H9 (cell line): ENCODE measurements around the gene DDX11. TPM values are rescaled to one million over a fixed set of nuclear protein-coding genes. Genes with fewer than 3 reads are reported as not detected.
"Not testable (repeated sequence)": the region's sequence is repeated elsewhere in the genome, so short reads cannot be mapped to it uniquely, and the experiment has no call there.

ENCODE experiments used
- DNase-seq: peaks from one replicate; pipeline ENCODE4 v3.0.0-alpha.2; 2017
- H2AFZ ChIP-seq: one replicate; pipeline ENCODE4 v1.6.1; 2013; ENCODE audit warnings: mild to moderate bottlenecking, low read length, control low read depth, moderate library complexity
- H2AK5ac ChIP-seq: 2 replicates; pipeline ENCODE4 v1.6.1; 2013; ENCODE audit warnings: low read length, control low read depth, mixed read lengths; ENCODE audit not compliant: insufficient read length
- H2BK120ac ChIP-seq: one replicate; pipeline ENCODE4 v1.6.1; 2013; ENCODE audit warnings: low read depth, mild to moderate bottlenecking, low read length, control low read depth, inconsistent platforms; ENCODE audit not compliant: poor library complexity, severe bottlenecking
- H2BK12ac ChIP-seq: 2 replicates; pipeline ENCODE4 v1.6.1; 2013; ENCODE audit warnings: low read length, control low read depth, mixed read lengths, low read depth; ENCODE audit not compliant: insufficient read length
- H2BK15ac ChIP-seq: 2 replicates; pipeline ENCODE4 v1.6.1; 2013; ENCODE audit warnings: low read depth, low read length, control low read depth
- H2BK20ac ChIP-seq: one replicate; pipeline ENCODE4 v1.6.1; 2013; ENCODE audit warnings: low read depth, mild to moderate bottlenecking, low read length, control low read depth, inconsistent platforms; ENCODE audit not compliant: poor library complexity, severe bottlenecking
- H2BK5ac ChIP-seq: 2 replicates; pipeline ENCODE4 v1.6.1; 2013; ENCODE audit warnings: low read length, control low read depth, mixed read lengths; ENCODE audit not compliant: insufficient read length
- H3K14ac ChIP-seq: 2 replicates; pipeline ENCODE4 v1.6.1; 2013; ENCODE audit warnings: low read length, control low read depth; ENCODE audit not compliant: insufficient read depth
- H3K18ac ChIP-seq: 2 replicates; pipeline ENCODE4 v1.6.1; 2013; ENCODE audit warnings: low read depth, mild to moderate bottlenecking, mixed read lengths, low read length, control low read depth; ENCODE audit not compliant: insufficient read length
- H3K23ac ChIP-seq: 2 replicates; pipeline ENCODE4 v1.6.1; 2013; ENCODE audit warnings: low read length, control low read depth, mixed read lengths, low read depth; ENCODE audit not compliant: insufficient read length
- H3K23me2 ChIP-seq: 2 replicates; pipeline ENCODE4 v1.6.1; 2013; ENCODE audit warnings: low read depth, mild to moderate bottlenecking, mixed read lengths, low read length, control low read depth; ENCODE audit not compliant: insufficient read length, poor library complexity, severe bottlenecking
- H3K27ac ChIP-seq: 2 replicates; pipeline ENCODE4 v1.5.1; 2013; ENCODE audit warnings: low read length, control low read depth, mixed read lengths, low read depth; ENCODE audit not compliant: insufficient read length
- H3K27me3 ChIP-seq: 2 replicates; pipeline ENCODE4 v1.6.1; 2013; ENCODE audit warnings: low read length, control low read depth, inconsistent platforms; ENCODE audit not compliant: insufficient read depth
- H3K4ac ChIP-seq: 2 replicates; pipeline ENCODE4 v1.6.1; 2013; ENCODE audit warnings: low read depth, mild to moderate bottlenecking, control low read depth, inconsistent platforms, low read length, moderate library complexity
- H3K4me1 ChIP-seq: 2 replicates; pipeline ENCODE4 v1.6.1; 2013; ENCODE audit warnings: low read length, control low read depth, inconsistent platforms; ENCODE audit not compliant: insufficient read depth
- H3K4me2 ChIP-seq: 2 replicates; pipeline ENCODE4 v1.6.1; 2013; ENCODE audit warnings: low read length, control low read depth, mixed read lengths; ENCODE audit not compliant: insufficient read length, insufficient read depth
- H3K56ac ChIP-seq: 2 replicates; pipeline ENCODE4 v1.6.1; 2013; ENCODE audit warnings: low read depth, mild to moderate bottlenecking, mixed read lengths, low read length, control low read depth; ENCODE audit not compliant: insufficient read length
- H3K79me1 ChIP-seq: 2 replicates; pipeline ENCODE4 v1.6.1; 2013; ENCODE audit warnings: low read depth, mild to moderate bottlenecking, moderate library complexity, low read length, control low read depth, inconsistent platforms; ENCODE audit not compliant: insufficient read depth, poor library complexity, severe bottlenecking
- H3K79me2 ChIP-seq: 2 replicates; pipeline ENCODE4 v1.6.1; 2013; ENCODE audit warnings: low read length, control low read depth, inconsistent platforms; ENCODE audit not compliant: insufficient read depth
- H3K9ac ChIP-seq: 2 replicates; pipeline ENCODE4 v1.6.1; 2013; ENCODE audit warnings: low read length, control low read depth, mixed read lengths; ENCODE audit not compliant: insufficient read length; ENCODE audit errors: extremely low read depth
- H3K9me3 ChIP-seq: one replicate; pipeline ENCODE4 v1.6.1; 2013; ENCODE audit warnings: low read depth, low read length, inconsistent platforms; ENCODE audit not compliant: control insufficient read depth
- H3T11ph ChIP-seq: one replicate; pipeline ENCODE4 v1.6.1; 2013; ENCODE audit warnings: mild to moderate bottlenecking, low read length, control low read depth, inconsistent platforms
- H4K20me1 ChIP-seq: one replicate; pipeline ENCODE4 v1.6.1; 2013; ENCODE audit not compliant: control insufficient read depth, insufficient read length, insufficient read depth
- H4K5ac ChIP-seq: 2 replicates; pipeline ENCODE4 v1.6.1; 2013; ENCODE audit warnings: low read depth, mild to moderate bottlenecking, mixed read lengths, low read length, control low read depth; ENCODE audit not compliant: insufficient read length
- H4K8ac ChIP-seq: replicated peaks from 2 replicates; pipeline ENCODE4 v1.6.1; 2013; ENCODE audit warnings: low read length, control low read depth, mixed read lengths, low read depth; ENCODE audit not compliant: insufficient read length
- H4K91ac ChIP-seq: 2 replicates; pipeline ENCODE4 v1.6.1; 2013; ENCODE audit warnings: low read depth, mild to moderate bottlenecking, moderate library complexity, mixed read lengths, low read length, control low read depth; ENCODE audit not compliant: insufficient read length
- H3K27ac Mint-ChIP-seq, 3 experiments: 2 replicates in 2 of 3; 3 replicates in 1 of 3; pipeline ENCODE4 v1.8.0; 2020 to 2021; ENCODE audit warnings: mixed read lengths in 3 of 3, mild to moderate bottlenecking in 1 of 3, moderate library complexity in 1 of 3
- H3K27me3 Mint-ChIP-seq: 2 replicates; pipeline ENCODE4 v1.8.0; 2021; ENCODE audit warnings: low read depth, mild to moderate bottlenecking, moderate library complexity, mixed read lengths
- H3K36me3 Mint-ChIP-seq, 3 experiments: 2 replicates in 2 of 3; 3 replicates in 1 of 3; pipeline ENCODE4 v1.8.0; 2020 to 2021; ENCODE audit warnings: low read depth in 3 of 3, mixed read lengths in 3 of 3; ENCODE audit not compliant: insufficient read depth in 1 of 3
- H3K4me1 Mint-ChIP-seq, 2 experiments: 2 replicates each; pipeline ENCODE4 v1.8.0; 2020; ENCODE audit warnings: mixed read lengths in 2 of 2
- H3K4me3 Mint-ChIP-seq, 2 experiments: 2 replicates in 1 of 2; 3 replicates in 1 of 2; pipeline ENCODE4 v1.8.0; 2020 to 2021; ENCODE audit warnings: mild to moderate bottlenecking in 2 of 2, mixed read lengths in 2 of 2, moderate library complexity in 1 of 2
- H3K9me3 Mint-ChIP-seq, 2 experiments: 2 replicates in 1 of 2; 3 replicates in 1 of 2; pipeline ENCODE4 v1.8.0; 2020; ENCODE audit warnings: mild to moderate bottlenecking in 2 of 2, mixed read lengths in 2 of 2, moderate library complexity in 1 of 2
- WGBS: extraction: QIAGEN DNeasy Blood & Tissue Kit; methylation state at CpG from one replicate; pipeline ENCODE4 v1.1.7; 2013; ENCODE audit warnings: missing lambda C conversion rate, low lambda C conversion rate, mixed read lengths; ENCODE audit not compliant: insufficient read length; ENCODE audit errors: extremely low coverage; 5-methylcytosine and 5-hydroxymethylcytosine counted together
- total RNA-seq: library from RNA; stranded (reverse); gene quantifications from 2 replicates; pipeline ENCODE4 v1.2.1, GENCODE V29; 2021

DDX11 gene
- total RNA-seq, 1 experiment from 2014 or later = 183 TPM

- peaks cover 13 to 14% of the 10 kb centered on the region in 2 experiments for H3K4me1 Mint-ChIP-seq
- H3K9me3 Mint-ChIP-seq, H2AK5ac ChIP-seq, H3K4me1 ChIP-seq, H4K8ac ChIP-seq, H4K91ac ChIP-seq, H4K5ac ChIP-seq, H3K27me3 ChIP-seq, H2AFZ ChIP-seq, H4K20me1 ChIP-seq, H3T11ph ChIP-seq, H3K27me3 Mint-ChIP-seq, H3K18ac ChIP-seq, H3K27ac ChIP-seq, H3K23ac ChIP-seq, DNase-seq, H3K56ac ChIP-seq, H3K79me2 ChIP-seq, H3K4me2 ChIP-seq, H3K23me2 ChIP-seq, H2BK20ac ChIP-seq, H2BK5ac ChIP-seq, H3K36me3 Mint-ChIP-seq, H2BK12ac ChIP-seq, H3K14ac ChIP-seq, H2BK120ac ChIP-seq, H3K9ac ChIP-seq, H3K9me3 ChIP-seq, H3K4me3 Mint-ChIP-seq, H3K27ac Mint-ChIP-seq, H3K4ac ChIP-seq, H2BK15ac ChIP-seq, H3K79me1 ChIP-seq: not testable (repeated sequence)
- no CpG with 5 or more reads among the region's 7 CpGs for WGBS
Measured at GRCh38 chr12:31050548-31050947, 23.1 kb upstream of the DDX11 start.

- not testable (repeated sequence) for H2BK5ac ChIP-seq
Measured at GRCh38 chr12:31051692-31052091, 22.0 kb upstream of the DDX11 start.

More at GRCh38 chr12:31051692-31052091, 22.0 kb upstream of the DDX11 start:
- not testable (repeated sequence) for H3K27ac Mint-ChIP-seq, H3K4me1 ChIP-seq, H2BK15ac ChIP-seq, H4K20me1 ChIP-seq, H3K14ac ChIP-seq, H3K18ac ChIP-seq, H4K5ac ChIP-seq, H2BK120ac ChIP-seq, H2AK5ac ChIP-seq, H2BK12ac ChIP-seq, H3K4me2 ChIP-seq, H4K8ac ChIP-seq, H3K79me2 ChIP-seq, H2AFZ ChIP-seq, H3K27me3 ChIP-seq, H3T11ph ChIP-seq, DNase-seq, H3K36me3 Mint-ChIP-seq, H3K23me2 ChIP-seq, H2BK20ac ChIP-seq, H3K23ac ChIP-seq, H3K27me3 Mint-ChIP-seq, H3K56ac ChIP-seq, H3K4me3 Mint-ChIP-seq, H3K79me1 ChIP-seq, H3K9me3 Mint-ChIP-seq, H3K27ac ChIP-seq, H4K91ac ChIP-seq, H3K4ac ChIP-seq, H3K9me3 ChIP-seq, H3K9ac ChIP-seq
- no CpG with 5 or more reads among the region's 5 CpGs for WGBS
- peaks cover 13 to 14% of the 10 kb centered on the region in 2 experiments for H3K4me1 Mint-ChIP-seq
